OCI-LY3 (cell line): ENCODE results near the gene AFDN.

Experiments used
- EZH2phosphoT487 ChIP-seq: fragments of 200-600 bp; shearing (Covaris generic); IDR thresholded peaks from 2 replicates; pipeline ENCODE4 v1.6.1; 2018; ENCODE audit warnings: antibody characterized with exemption, mixed run types, low read depth
- TF ChIP-seq, protein P1 (sequence below): fragments of 200-600, 300-600 bp; sonication (generic); IDR thresholded peaks from 2 replicates; pipeline ENCODE4 v1.5.1; 2014; ENCODE audit warnings: antibody characterized with exemption, low read length, low read depth

DNA sequence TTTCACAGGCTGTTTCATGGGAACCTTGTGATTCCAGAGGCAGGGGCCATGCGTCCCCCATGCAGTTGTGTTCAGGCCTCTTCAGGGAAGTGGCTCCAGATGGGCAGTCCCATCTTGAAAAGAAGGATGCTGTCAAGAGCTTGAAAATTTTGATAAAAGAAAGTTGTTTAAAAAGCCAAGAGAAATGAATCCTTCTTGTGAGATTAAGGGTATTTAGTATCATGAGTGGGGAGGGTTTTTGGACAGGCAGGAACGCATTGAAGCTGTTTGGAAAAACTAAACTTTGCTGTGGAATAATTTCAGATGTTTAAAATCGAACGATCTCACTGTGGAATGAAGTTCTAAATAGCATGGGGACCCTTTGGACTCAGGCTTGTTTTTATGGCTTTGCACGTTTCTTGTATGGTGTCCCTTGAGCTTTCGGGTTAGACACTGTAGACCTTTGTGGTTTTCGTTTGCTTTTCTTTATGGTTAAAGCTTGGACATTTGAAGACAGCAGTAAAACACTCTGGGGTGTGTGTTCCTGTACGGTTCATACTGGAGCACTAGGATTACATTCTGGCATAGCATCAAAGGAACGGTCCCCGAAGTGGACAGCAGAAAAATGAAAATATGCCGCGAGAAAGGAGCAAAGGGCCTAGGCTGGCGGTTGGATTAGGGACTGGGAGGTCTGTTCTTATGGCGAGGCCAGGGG is 188.9 kb downstream of the AFDN start:
- TF ChIP-seq, protein P1, sequence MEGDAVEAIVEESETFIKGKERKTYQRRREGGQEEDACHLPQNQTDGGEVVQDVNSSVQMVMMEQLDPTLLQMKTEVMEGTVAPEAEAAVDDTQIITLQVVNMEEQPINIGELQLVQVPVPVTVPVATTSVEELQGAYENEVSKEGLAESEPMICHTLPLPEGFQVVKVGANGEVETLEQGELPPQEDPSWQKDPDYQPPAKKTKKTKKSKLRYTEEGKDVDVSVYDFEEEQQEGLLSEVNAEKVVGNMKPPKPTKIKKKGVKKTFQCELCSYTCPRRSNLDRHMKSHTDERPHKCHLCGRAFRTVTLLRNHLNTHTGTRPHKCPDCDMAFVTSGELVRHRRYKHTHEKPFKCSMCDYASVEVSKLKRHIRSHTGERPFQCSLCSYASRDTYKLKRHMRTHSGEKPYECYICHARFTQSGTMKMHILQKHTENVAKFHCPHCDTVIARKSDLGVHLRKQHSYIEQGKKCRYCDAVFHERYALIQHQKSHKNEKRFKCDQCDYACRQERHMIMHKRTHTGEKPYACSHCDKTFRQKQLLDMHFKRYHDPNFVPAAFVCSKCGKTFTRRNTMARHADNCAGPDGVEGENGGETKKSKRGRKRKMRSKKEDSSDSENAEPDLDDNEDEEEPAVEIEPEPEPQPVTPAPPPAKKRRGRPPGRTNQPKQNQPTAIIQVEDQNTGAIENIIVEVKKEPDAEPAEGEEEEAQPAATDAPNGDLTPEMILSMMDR = no peak
- no peak for TF ChIP-seq EZH2phosphoT487
